Gastrocnemius medialis (tissue), 4 donors: ENCODE measurements around the gene PLIN4.

Experiments used
- CTCF ChIP-seq, 5 experiments: fragments of 450-650 bp in 3 of 5; fragments of 200-600 bp in 2 of 5; sonication (generic) in 2 of 5; IDR thresholded peaks in 4 of 5; conservative IDR thresholded peaks in 1 of 5; 1 replicate in 4 of 5; 2 replicates in 1 of 5; pipeline ENCODE4 v1.5.1; 2016 to 2019; ENCODE audit warnings: antibody characterized with exemption in 5 of 5, mild to moderate bottlenecking in 3 of 5, moderate library complexity in 3 of 5
- POLR2A ChIP-seq, 2 donors: fragments of 450-650 bp; IDR thresholded peaks; one replicate each; pipeline ENCODE4 v1.6.1; 2017; ENCODE audit warnings: antibody characterized with exemption in 2 of 2, mild to moderate bottlenecking in 2 of 2, moderate library complexity in 2 of 2

- TF ChIP-seq CTCF (IDR thresholded peaks at IDR 0.05 in 4 of 5, conservative IDR thresholded peaks at IDR 0.05 in 1 of 5) (peak; percentile 50 to 80 (median 68)), POLR2A (IDR thresholded peaks at IDR 0.05) (no peak)
Measured at GRCh38 chr19:4567584-4568071, 49.3 kb upstream of the PLIN4 start.
